Measurements from ENCODE around the gene TXNDC9.
"Not testable (repeated sequence)": the region's sequence is repeated elsewhere in the genome, so short reads cannot be mapped to it uniquely, and the experiment has no call there.

Gene TXNDC9, protein sequence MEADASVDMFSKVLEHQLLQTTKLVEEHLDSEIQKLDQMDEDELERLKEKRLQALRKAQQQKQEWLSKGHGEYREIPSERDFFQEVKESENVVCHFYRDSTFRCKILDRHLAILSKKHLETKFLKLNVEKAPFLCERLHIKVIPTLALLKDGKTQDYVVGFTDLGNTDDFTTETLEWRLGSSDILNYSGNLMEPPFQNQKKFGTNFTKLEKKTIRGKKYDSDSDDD

DNA sequence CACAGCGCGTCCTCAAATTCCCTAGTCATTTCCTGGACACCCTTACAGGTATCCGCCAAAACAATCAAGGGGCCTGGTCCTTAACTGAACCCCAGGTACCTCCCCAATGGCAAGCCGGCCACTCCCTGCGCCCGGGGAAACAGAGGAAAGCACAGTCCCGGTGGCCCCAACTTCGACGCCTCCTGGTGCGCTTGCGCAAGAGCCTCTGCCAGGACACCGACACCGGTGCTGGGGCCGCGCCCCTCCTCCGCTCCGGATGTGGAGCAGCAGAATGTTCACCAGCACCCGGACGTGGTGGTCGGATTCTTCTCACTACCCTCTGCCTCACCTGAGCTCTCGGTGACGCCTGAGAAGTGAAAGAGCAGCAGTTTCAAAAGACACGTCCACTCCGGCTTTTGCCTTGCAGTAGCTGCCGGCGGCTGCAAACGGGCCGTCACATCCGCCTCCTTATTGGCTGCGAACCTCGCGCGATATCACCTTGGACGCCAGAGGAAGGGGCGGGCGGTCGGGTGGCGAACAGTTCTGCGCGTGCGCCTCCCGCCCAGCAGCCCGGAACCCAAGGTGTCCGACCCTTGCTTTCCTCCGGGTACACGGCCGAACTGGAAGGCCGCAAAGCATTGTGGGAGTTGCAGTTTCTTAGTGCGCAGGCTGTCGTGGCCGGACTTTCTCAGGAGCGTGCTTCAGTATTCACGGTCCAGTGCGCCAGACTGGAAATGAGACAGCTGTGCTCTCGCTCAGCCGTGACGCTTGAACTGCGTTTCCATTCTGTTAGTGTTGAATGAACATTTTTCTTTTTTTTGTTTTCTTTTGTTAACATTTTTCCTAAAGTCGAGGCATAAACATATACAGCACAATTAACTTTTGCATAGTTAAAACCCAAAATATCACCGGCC, at the start of gene TXNDC9:
Gene TXNDC9, minus strand, starts transcription at position 423 of the 893 bp plus-strand sequence. CDS start 3,123 bp downstream, outside the sequence.
- DNase-seq: peak; percentile 96 to 98

GRCh38 chr2:99382143-99382542, 46.0 kb upstream of the TXNDC9 start:
- no peak for DNase-seq

DNA sequence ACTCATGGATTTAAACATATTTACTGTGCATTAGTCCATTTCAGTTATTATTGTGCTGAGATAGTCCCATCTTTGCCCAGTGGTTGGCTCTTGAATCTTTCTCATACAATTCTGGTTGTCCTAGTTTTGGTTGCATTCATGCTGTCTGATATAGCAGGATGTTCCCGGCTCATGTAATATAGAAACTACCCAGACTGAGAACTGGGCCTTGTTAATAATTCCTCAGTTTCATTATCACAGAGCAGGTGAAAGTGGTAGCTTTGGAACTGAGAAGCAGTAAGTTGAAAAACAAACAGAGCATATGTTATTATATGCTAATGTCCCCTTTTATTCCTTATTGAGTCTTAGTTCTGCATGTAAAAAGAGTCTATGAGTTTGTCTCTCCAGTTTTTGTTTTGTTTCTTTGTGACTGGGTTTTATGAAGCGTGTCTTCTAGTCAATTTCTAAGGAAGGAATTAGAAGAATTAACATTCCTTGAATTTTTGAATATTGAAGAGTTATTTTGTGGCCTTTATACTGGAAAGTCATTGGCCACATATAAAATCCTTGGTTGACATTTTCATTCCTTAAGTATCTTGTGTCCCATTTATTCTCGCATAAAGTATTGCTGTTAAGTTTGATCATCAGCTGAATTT, 44.4 kb upstream of the TXNDC9 start:
- no peak for DNase-seq

- DNase-seq: no peak
Observed at GRCh38 chr2:99377879-99378278, 41.7 kb upstream of the TXNDC9 start.

DNA sequence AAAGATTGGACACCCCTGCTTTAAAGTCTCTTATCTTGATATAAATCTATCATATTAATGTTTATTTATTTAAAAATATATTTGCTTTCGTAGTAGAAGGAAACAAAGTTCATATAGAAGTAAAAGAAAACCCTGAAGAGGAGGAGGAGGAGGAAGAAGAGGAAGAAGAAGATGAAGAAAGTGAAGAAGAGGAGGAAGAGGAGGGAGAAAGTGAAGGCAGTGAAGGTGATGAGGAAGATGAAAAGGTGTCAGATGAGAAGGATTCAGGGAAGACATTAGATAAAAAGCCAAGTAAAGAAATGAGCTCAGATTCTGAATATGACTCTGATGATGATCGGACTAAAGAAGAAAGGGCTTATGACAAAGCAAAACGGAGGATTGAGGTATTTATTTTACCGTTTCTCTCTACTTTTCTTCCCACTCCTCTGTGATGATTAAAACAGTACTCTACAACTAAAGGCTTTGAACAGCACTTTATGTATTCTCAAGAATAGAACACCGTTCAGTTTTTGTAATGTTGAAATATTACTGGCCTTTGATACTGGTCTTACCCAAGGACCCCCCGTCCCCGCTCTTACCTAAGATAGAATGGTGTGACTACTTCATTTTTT, 40.2 kb upstream of the TXNDC9 start:
- no peak for DNase-seq

GRCh38 chr2:99374747-99375146, 38.6 kb upstream of the TXNDC9 start:
- no peak for DNase-seq

DNA sequence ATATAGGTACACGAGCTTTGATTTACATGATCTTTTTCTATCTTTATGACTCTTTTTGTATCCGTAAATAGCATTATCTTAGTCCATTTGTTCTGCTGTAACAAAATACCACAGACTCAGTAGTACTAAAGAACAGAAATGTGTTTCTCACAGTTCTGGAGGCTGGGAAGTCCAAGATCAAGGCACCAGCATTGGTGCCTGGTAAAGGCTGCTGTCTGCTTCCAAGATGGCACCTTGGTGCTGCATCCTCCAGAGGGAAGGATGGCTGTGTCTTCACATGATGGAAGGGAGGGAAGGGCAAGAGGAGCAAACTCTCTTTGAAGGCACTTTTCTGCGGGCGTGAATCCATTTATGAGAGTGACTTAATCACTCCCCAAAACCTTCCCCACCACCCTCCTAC, 37.0 kb upstream of the TXNDC9 start:
- DNase-seq: no peak

DNA sequence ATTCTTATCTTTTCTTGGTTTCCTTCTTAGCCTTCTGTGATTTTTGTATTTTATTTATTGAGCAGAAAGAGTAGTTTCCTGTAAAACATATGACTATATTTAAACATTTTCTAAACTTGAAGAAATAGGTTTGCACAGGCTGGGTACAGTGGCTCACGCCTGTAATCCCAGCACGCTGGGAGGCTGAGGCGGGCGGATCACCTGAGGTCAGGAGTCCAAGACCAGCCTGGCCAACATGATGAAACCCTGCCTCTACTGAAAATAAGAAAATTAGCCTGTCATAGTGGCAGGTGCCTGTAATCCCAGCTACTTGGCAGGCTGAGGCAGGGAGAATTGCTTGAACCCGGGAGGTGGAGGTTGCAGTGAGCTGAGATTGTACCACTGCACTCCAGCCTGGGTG, 32.7 kb upstream of the TXNDC9 start:
- DNase-seq: not testable (repeated sequence)

- DNase-seq: no peak
Observed at GRCh38 chr2:99365661-99366060, 29.5 kb upstream of the TXNDC9 start.

DNA sequence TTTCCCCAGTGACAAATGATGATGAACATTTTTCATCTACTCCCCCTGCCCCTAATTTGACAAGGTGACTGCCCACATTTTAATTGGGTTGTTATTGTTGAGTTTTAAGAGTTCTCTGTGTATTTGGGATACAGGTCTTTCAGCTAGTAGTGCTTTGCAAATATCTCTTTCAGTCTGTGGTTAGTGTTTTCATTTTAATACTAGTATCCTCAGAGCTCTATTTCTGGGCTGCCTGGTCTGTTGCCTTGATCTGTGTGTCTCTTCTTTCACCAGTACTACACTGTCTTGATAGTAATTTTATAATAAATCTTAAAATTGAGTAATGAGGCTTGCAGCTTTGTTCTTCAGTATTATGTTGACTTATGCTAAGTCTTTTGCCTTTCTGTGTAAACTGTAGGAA, 20.7 kb upstream of the TXNDC9 start:
- DNase-seq: no peak

DNA sequence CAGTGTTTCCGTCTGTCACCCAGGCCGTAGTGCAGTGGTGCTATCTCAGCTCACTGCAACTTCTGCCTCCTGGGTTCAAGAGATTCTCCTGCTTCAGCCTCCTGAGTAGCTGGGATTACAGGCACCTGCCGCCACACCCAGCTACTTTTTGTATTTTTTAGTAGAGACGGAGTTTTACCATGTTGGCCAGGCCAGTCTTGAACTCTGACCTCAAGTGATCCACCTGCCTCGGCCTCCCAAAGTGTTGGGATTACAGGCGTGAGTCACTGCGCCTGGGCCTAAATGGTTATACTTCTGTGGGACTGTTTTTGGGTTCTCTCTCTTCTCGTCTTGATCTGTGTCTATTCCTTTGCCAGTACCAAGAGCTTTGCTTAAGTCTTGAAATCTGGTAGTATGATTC, 18.7 kb upstream of the TXNDC9 start:
- DNase-seq: not testable (repeated sequence)

DNA sequence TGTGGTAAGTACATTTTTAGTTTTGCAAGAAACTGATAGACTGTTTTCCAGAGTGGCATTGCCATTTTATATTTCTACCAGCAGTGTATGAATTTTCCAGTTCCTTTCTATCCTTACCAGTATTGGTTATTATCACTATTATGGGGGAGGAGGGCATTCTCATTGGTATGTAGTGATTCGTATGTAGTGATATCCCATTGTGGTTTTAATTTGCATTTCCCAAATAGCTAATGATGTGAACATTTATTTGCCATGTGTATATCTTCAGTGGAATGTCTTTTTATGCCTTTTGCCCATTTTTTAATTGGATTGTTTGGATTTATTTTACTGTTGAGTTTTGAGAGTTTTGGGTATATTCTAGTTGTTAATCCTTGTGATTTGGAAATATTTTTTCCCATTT, 17.9 kb upstream of the TXNDC9 start:
- no peak for DNase-seq

DNA sequence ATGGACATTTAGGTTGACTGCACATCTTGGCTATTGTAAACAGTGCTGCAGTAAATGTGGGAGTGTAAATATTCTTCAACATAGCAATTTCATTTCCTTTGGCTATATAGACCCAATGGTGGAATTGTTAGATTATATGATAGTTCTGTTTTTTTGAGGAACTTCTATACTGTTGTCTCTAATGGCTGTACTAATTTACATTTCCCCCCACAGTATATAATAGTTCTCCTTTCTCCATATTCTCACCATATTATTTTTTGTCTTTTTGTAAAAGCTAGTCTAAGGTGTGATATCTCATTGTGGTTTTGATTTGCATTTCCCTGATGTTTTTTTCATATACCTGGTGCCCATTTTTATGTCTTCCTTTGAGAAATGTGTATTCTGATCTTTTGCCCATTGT, 14.1 kb upstream of the TXNDC9 start:
- no peak for DNase-seq

DNA sequence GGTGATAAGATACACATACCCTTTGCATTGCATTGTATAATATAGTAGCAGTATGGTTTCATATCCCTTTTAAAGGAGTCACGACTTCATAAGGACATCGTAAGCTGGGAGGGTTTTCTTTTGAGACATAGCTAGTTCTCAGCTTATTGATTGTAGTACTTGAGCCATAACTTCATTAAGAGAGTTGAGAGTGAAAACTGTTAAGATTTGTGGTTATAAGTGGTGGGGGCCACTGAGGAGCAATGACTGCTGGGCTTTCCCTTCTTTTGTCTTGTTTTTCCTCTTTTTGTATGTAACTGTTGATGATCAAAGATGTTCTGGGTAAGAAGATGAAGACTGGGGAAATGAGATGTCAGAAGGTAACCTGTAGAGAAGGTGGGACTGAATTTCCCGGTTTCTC, 12.0 kb upstream of the TXNDC9 start:
- no peak for DNase-seq

DNA sequence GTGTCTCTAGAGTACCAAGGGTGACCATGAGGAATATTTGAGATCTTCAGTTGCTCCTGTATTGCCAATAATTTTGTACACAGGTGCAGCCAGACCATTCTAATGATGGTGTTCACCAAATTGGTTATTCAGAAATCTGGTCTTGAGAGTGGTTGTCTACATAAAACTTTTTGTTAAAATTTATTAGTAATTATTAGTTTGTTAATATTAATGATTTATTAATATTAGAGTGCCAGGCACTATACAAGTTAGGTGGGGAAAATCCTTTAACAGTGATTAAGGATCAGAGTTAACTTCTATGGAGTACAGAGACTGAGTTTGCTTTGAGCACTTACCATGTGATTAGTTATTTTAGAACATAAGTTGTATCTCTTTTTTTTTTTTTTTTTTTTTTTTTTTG, 10.1 kb upstream of the TXNDC9 start:
- no peak for DNase-seq

DNA sequence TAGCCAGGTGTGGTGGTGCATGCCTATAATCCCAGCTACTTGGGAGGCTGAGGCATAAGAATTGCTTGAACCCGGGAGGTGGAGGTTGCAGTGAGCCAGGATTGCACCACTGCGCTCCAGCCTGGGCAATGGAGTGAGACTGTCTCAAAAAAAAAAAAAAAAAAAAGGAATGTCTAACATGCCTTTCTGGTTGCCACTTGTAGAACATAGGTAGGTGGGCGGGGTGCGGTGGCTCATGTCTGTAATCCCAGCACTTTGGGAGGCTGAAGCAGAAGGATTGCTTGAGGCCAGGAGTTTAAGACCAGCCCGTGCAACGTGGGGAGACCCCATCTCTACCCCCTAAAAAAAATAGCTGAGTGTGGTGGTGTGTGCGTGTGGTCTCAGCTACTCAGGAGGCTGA, 9.3 kb upstream of the TXNDC9 start:
- DNase-seq: not testable (repeated sequence)

GRCh38 chr2:99342536-99342935, 6.4 kb upstream of the TXNDC9 start:
- DNase-seq: no peak

DNA sequence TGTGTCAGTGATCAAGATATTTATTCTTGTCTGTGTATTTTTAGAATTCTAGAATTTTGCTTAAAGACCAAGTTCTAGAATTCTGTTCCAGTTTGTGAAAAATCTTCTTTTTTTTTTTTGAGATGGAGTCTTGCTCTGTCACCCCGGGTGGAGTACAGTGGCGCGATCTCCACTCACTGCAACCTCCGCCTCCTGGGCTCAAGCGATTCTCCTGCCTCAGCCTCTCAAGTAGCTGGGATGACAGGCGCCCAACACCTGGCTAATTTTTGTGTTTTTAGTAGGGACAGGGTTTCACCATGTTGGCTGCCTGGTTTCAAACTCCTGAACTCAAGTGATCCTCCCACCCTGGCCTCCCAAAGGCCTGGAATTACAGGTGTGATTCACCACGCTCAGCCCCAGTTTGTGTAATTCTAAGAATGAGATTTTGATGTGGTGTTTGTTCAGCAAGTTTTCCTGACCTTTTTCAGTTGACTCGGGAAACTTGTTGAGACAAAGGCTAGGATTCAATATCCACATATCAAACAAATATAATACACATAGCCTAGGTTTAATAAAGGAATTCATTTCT, 4.6 kb upstream of the TXNDC9 start:
- no peak for DNase-seq

DNA sequence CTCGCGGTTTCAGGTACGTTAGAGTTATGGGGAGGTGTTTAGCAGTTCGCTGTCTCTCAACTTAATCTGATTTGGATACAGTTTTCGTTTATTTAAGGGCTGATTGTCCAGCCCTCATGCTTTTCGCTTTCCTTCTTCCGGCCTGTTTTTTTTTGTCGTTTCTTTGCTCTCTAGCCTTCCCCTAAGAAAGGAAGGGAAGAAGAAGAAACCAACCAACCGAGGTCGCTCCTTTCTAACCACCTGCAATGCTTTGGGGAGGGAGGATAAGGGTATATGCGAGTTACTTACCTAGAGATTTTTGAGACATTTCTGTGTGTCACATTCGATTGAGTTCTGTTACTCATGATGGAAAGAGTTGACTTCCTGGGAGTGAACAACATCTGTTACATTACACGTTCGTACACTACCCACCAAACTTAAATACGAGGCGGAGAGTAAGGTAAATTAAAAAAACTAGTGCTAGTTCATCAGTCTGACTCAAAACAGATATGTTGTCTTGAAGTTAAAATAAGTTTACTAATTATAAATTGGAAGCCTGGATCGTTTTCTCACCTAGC, 2.0 kb upstream of the TXNDC9 start:
- DNase-seq: peak in 1 of 2 experiments; percentile 30

GRCh38 chr2:99337113-99338028, 1.2 kb upstream of the TXNDC9 start, which contains the start of gene EIF5B:
Gene EIF5B (plus strand): TSS chr2:99337389. CDS start chr2:99337555, 166 bp downstream.
- peak; percentile 95 to 96 for DNase-seq

- DNase-seq: no peak
Observed at GRCh38 chr2:99336804-99337112, 625 bp upstream of the TXNDC9 start.

DNA sequence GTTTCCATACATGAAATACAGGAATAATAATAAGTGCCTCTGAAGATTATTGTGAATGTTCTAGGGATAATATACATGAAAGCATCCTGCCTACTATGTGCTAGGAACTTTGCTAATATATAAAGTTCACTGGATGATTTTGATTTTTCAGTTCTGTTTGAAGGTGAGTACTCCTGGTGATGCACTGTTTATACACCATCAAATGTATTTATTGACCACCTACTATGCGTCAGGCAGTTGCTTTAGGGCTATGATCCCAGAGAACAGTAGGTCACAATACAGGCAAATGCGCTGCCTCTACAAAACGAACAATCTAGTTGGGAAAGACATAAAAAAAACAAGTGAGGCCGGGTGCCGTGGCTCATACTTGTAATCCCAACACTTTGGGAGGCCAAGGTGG, 10.7 kb downstream of the TXNDC9 start:
- DNase-seq: no peak
